Raji (cell line): Measurements from ENCODE around the gene ZSCAN5A.

Source experiments
- POLR2A ChIP-seq: IDR thresholded peaks from 2 replicates; pipeline ENCODE4 v1.6.1; 2011; ENCODE audit warnings: low read depth, low read length, control low read depth; ENCODE audit not compliant: insufficient read depth

ZSCAN5A gene

DNA sequence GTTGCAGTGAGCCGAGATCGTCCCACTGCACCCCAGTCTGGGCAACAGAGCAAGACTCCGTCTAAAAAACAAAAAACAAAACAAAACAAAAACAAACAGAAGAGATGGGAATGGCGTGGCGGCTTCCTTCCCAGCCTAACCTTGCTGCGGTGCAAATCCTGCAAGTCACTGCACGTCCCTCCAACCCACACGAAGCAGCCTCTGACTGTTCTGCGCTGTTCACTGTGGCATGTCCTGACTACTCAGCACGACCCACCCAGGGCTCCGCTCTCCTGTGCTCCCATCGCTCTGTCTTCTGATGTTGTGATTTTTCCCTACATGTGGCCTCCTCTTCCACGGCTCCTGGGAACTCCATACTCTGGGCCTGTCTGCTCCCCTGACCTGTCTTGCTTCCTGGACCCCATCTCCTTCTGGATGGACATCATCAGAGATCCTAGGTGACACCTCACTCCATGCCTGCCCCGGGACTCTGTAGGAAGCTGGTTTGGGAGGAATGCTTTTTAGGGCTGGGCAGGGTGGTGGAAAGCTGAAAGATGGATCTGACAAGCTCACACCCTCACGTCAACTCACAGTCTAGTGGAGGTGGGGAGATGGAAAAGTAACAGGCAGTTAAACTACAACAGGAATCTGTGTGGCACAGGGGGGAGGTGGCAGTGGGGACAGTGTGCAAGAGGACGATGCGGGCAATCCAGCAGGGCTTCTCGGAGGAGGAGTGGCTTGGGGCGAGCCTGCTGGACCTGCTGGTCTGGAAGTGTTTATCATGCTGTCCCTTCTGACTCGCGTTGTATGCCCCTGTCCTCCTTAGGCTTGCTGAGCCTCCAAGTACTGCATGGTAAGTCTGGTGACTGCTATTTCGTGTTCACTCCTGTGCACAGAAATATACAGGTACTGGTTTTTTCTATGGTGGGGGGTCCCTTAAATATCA, 18.8 kb downstream of the ZSCAN5A start:
- no peak for TF ChIP-seq POLR2A

GRCh38 chr19:56294549-56294948, 20.1 kb downstream of the ZSCAN5A start:
- TF ChIP-seq POLR2A = no peak

DNA sequence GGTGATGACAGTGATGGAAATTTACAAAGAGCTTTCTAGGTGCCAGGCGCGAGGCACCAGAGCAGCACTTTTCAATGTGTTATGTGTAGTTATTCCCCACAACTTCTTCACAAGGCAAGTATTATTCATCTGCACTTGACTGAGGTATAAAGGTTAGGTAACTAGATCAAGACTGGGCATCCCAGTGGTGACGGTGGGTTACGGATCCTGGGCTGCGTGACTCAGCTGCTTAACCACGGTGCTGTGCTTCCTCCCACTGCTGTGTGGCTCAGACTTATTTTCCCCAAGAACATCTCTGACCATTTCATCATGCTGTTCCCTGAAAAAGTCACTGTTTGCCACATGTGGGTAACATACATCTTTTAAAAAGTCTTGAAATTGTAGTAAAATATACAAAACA, 22.8 kb downstream of the ZSCAN5A start:
- TF ChIP-seq POLR2A = no peak

DNA sequence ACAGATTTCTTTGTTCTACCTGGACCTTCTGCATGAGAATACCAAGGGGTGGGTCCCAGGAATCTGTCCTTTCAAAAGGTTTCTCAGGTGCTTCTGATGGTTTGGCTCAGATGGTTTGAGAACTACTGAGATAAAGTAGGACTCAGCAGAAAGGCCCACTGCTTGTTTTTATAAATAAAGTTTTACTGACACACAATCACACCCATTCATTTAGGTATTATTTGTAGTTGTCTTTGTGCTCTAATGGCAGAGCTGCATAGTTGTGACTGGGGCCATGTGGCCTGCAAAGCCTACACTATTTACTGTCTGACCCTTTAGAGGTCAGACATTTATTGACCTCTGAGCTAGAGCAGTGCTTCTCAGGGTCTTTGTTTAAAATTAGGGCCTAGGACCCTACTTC, 24.5 kb downstream of the ZSCAN5A start:
- TF ChIP-seq POLR2A = no peak

DNA sequence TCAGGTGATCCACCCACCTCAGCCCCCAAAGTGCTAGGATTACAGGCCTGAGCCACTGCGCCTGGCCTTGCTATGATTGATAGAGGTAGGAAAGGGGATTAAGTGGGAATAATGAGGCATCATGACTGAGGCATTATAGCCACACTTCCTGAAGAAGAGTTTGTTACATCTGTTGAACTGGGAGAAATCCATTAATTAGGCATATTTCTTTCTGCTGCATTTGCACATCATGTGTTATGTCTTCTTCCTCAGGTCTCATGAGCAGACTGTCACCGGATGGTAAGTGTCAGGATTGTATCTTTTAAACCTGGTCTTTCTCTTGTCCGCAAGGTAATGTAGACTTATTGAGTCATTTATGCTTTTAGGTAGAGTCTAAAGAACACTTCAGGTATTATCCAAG, 29.9 kb downstream of the ZSCAN5A start:
- no peak for TF ChIP-seq POLR2A

DNA sequence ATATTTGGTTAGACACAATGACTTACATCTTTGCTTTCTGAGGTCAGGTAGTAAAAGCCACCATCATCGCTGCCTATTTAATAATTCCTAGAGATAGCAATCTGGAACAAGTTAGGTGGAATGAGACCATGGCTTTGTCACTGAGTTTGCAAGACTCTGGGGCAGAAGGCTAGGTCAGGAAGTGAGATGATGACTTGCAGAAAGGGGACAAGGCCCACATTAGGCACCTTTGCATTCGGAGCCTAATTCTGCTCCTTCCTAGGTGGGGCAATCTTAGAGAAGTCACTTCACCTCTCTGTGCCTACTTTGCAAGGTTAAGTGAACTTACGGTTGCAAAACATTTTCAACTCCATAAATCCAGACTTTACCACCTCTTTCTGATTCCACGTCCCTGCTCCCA, 31.8 kb downstream of the ZSCAN5A start:
- no peak for TF ChIP-seq POLR2A

- TF ChIP-seq POLR2A = no peak
Observed at GRCh38 chr19:56273563-56274117, 41.0 kb downstream of the ZSCAN5A start.

DNA sequence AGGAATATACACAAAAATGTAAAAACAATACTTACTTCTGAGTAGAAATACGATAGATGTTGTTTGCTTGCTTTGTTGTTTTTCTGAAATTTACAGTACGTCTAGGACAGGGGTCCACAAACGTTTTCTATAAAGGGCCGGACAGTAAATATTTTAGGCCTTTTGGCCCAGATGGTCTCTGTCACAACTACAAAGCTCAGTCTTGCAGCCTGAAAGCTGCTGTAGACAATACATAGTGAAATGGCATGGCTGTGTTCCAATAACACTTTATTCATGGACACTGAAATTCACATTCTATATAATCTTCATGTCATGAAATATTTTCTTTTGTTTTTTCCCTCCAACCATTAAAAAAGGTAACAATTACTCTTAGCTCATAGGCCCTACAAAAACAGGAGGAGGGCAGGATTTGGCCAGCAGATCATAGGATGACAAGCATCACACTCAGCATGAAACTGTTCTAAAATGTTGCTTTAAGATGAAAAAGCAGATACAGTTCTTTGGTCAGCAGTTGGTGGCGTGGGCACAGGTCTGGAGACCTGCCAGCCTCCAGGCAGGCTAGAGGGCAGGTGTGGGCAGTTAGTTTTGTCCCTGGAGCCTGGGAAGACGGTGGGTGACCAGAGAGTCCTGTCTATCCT, 42.4 kb downstream of the ZSCAN5A start, which contains the start of gene EDDM13:
EDDM13 (plus strand) TSS at position 588 of the 638 bp plus-strand sequence. CDS start 87 bp downstream, outside the sequence.
- no peak for TF ChIP-seq POLR2A

- TF ChIP-seq POLR2A = no peak
Observed at GRCh38 chr19:56271151-56271550, 43.5 kb downstream of the ZSCAN5A start.

GRCh38 chr19:56270676-56271075, 44.0 kb downstream of the ZSCAN5A start:
- no peak for TF ChIP-seq POLR2A

- no peak for TF ChIP-seq POLR2A
Observed at GRCh38 chr19:56269348-56269747, 45.3 kb downstream of the ZSCAN5A start.

DNA sequence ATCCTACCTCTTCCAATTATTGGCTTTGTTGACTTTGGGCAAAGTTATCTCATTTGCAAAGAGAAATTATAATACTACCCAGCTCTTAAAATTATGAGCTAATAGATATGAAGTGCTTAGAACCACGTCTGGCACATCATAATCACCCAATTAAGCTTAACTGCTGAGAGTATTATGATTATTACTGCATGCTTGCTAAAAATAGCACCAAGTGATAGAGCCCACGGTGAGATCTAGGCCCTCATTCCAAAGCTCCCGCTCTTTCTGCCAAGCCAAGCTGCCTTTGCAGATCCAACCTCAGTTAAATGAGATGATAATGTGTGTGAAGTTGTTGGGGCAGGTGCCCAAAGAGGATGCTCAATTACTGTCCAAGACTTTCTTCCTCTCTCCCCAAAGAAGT, 48.6 kb downstream of the ZSCAN5A start:
- TF ChIP-seq POLR2A = no peak

- TF ChIP-seq POLR2A = no peak
Observed at GRCh38 chr19:56263319-56263718, 51.3 kb downstream of the ZSCAN5A start.

DNA sequence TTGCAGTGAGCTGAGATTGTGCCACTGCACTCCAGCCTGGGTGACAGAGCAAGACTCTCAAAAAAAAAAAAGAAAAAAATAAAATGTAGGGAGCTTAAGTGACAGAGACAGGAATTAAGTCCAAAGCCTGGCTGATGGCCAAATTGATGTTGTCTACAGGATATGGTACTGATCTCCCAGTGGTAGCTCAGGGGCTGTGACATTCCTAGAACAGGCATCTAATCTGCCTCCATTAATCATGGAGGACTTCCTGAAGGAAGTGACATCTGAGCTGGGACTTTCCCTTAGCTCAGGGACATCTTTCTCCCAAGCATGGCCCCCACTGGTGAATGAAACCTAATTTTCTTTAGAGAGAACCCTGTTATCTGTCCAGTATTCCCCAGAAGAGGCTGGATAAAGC, 53.5 kb downstream of the ZSCAN5A start:
- no peak for TF ChIP-seq POLR2A

DNA sequence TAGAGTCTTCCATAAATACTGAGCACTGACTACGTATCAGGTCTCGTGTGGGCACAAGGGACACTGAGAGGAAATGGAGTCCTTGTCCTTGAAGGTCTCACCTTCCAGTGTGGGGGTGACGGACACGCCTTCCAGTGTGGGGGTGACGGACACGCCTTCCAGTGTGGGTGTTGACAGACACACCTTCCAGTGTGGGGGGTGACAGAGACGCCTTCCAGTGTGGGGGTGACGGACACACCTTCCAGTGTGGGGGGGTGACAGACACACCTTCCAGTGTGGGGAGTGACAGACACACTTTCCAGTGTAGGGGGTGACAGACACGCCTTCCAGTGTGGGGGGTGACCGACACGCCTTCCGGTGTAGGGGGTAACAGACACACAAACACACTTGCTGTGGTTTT, 56.4 kb downstream of the ZSCAN5A start:
- no peak for TF ChIP-seq POLR2A

DNA sequence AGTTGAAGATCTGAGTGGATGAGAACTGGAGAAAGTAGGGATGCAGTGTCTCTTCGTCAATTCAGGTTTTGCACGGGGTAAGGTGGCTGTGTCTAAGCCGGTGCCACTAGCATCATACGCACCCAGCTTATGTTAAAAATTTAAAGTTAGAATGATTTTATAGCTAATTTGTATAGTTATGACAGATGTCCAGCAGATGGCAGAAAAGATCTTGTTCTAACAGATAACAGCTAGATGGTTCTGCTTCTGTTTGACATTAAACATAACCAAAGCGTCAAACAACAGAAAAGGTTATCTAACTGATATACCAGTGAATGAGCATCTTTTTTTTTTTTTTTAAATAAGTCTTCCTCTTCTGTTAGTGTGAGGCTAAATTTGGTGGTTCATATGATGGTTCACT, 60.9 kb downstream of the ZSCAN5A start:
- no peak for TF ChIP-seq POLR2A

- TF ChIP-seq POLR2A = no peak
Observed at GRCh38 chr19:56252699-56253422, 61.8 kb downstream of the ZSCAN5A start.
